Limb (tissue), 2 donors: Measurements from ENCODE around the gene ERAS.
"Not testable (repeated sequence)": the region's sequence is repeated elsewhere in the genome, so short reads cannot be mapped to it uniquely, and the experiment has no call there.

Experiments used
- DNase-seq, 2 donors: peaks; one replicate each; pipeline ENCODE4 v3.0.0-alpha.2; 2016; ENCODE audit errors: extremely low spot score in 2 of 2

Gene ERAS

DNA sequence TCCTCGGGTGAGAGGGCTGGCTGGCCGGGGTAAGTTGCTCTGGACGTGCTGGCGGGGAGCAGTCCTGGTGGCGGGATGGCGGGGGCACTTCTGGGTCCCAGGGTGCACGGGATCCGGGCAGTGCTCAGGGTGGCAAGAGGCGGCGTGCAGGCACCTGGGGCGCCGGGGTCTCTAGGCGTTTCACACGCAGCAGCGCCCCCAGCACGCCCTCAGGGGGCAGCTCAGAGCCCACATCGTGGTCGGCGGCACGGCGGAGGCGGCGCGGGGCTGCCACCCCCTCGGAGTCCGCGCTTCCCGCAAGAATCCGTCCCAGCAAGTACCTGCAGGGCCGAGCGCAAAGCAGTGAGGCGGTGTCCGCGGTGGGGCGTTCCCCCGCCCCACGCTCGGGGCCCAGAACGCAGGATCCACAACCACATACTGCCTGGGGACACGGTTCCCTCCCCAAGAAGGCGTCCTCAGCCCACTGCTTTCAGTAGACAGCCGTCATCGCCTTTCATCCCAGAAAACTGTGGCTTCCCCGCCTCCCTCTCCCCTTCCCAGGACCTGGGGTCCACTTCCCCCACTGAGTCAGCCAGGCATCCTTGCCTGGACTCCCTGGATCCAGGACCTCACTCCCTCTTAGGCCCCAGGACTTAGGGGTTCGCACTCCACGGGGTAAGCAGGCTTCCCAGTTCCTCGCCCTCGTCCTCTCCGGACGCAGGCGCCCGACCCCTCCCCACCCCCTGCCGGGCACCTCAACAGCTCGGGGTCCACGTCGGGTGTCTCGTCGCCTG lies 5.0 kb downstream of the ERAS start:
- DNase-seq = no peak

DNA sequence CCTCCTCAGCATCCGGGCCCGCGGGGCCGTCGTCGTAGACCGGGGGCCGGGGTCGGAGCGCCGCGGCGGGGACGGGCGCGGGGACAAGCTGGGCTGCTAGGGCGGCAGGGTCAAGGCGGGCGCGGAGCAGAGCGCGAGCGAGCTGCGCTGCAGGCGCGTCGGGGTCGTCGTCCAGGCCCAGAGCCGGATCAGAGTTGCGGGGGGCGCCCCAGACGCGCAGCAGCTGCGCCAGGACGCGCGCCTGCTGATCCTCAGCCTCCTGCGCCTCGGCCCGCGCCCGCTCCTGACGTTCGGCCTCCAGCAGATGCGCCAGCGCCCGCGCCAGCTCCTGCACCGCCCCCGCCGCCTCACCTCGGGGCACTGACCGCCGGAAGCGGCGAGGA lies 5.6 kb downstream of the ERAS start:
- DNase-seq = no peak

DNA sequence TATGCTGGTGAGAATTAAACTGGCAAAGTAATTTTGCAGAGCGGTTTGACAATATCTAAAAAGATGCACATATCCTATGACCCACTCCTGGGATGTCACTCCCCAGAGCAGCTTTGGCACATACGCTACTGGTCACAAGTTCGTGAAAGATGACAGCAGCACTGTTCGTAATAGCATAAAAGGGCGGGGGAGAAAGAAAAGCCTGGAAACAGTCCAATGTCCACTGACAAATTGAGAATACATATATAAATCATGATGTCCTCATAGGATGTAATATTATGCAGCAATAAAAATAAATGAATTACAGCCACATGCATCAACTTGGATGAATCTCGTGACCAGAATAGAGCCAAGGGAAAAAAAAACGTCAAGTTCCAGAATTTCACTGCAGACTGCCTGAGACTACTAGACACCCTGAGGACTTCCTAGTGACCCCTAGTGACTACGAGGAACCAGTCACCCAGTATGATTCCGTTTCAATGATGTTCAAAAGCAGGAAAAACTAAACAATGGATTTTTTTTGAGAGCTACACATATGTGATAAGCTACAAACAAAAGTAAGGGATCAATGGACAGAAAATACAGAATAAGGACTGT lies 7.3 kb downstream of the ERAS start:
- no peak for DNase-seq

DNA sequence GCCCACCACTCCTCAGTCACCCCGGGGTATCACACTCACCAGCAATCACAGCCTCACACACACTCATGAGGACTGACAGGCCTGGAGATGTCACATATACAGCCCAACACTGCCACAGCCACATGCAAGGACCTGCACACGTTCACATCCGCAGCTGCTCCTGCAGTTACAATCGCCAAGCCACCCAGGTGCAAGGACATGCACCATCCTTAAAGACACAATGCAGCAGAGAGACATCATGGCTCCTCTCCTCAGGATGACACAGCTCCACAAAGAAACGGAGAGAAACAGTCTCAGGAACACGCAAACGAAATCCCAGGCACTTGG lies 8.0 kb downstream of the ERAS start:
- peak in 1 of 2 donors; percentile 27 for DNase-seq

DNA sequence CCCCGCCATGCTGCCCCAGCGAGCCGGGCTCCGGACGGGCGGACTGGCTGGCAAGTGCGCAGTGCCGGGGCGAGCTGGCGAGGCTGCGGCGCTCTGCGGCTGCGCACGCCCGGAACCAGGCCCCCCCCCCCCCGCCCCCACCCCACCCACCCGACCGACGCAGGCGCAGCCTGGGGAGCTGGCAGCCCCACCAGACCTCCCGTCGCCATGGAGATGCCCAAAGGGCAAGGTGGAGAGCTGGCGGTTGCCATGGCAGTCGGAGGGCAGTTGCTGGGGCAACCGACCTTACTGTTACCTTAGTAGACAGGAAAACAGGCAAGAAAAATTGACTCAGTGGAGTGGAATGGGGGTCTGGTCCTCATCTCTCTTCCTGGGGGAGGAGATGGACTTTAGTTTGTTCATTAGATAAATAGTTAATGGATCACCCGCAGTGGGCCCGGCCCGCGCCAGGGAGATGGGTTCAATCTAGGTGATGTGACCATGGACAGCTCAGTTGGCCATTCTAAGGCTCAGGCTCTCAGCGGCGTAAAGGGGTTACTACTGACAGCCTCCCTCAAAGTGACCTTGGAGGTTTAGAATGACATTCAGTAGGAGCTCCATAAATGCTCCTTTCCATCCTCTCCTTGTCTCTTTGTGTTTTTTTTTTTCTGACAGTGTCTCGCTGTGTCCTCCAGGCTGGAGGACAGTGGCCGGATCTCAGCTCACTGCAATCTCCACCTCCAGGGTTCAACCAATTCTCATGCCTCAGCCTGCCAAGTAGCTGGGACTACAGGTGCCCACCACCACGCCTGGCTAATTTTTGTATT lies 9.4 kb downstream of the ERAS start, which contains the start of gene PCSK1N:
PCSK1N (minus strand) TSS at position 87 of the 806 bp plus-strand sequence; CDS start at position 9, 78 bp downstream.
- DNase-seq = peak in 1 of 2 donors; percentile 65

DNA sequence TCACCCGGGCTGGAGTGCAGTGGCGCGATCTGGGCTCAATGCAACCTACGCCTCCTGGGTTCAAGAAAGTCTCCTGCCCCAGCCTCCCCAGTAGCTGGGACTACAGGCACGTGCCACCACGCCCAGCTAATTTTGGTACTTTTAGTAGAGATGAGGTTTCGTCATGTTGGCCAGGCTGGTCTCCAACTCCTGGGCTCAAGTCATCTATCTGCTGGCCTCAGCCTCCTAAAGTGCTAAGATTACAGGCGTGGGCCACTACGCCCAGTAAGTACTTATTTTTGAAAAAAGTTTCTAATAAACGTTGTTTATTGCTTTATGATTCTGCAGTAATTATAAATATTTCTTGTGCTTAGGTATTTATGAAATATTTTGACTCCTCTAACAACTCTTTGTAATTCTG lies 13.4 kb downstream of the ERAS start:
- no peak for DNase-seq

DNA sequence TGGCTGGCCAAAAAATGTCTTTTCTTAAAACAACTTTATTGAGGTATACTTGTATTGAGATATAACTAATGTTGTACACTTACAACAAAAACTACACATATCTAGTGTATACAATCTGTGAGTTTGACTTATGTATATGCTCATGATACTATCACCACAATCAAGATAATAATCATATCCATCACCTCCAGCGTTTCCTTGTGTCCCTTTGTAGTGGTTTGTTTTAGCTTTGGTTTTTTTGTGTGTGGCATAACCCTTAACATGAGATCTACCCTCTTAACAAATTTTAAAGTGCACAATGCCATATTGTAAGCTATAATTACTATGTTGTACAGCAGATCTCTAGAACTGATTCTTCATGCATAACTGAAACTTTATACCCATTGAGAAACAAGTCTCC lies 22.5 kb downstream of the ERAS start:
- no peak for DNase-seq

DNA sequence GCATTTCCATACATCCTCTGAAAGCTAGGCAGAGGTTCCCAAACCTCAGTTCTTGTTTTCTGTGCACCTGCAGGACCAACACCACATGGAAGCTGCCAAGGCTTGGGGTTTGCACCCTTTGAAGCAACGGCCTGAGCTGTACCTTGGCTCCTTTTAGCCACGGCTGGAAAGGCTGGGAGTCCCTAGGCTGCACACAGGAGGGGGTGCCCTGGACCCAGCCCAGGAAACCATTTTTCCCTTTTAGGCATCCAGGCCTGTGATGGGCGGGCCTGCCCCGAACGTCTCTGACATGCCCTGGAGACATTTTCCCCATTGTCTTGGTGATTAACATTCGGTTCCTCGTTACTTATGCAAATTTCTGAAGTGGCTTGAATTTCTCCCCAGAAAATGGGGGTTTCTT lies 26.5 kb downstream of the ERAS start:
- DNase-seq = no peak

DNA sequence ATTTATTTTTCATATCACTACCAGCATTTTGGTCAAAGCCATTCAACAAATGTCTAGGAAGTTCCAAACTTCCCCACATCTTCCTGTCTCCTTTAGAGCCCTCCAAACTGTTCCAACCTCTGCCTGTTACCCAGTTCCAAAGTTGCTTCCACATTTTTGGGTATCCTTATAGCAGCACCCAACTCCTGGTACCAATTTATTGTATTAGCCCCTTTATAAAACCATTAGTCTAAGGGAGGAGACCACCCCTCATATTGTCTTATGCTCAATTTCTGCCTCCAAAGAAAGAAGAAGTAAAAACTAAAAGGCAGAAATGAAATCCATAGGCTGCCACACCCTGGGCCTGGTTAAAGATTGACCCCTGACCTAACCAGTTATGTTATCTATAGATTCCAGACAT lies 27.2 kb downstream of the ERAS start:
- not testable (repeated sequence) for DNase-seq

DNA sequence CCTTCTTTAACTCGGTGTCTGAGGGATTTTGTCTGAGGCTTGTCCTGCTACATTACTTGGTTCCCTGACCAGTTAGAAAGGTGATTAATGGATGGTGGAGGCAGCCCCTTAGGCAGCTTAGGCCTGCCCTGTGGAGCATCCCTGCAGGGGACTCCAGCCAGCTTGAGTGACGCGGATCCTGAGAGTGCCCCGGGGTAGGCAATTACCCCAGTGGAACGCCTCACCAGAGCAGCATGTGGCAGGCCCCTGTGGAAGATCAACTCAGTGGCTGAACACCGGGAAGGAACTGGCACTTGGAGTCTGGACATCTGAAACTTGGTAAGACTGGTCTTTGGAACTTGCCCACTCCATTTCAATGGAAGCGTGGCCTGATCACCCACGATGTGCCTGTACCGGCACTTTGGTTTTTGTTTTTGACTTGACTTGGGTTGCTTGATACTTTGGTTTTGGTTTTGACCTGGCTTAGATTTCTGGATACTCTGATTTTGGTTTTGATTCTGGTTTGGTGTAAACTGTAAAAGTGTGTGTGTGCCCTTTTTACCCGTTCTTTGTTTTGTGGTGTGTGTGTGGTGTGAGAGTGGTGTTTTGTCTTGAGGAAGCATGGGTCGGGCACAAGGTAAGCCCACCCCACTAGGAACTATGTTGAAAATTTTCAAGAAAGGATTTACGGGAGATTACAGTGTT lies 27.9 kb downstream of the ERAS start:
- DNase-seq = not testable (repeated sequence)

DNA sequence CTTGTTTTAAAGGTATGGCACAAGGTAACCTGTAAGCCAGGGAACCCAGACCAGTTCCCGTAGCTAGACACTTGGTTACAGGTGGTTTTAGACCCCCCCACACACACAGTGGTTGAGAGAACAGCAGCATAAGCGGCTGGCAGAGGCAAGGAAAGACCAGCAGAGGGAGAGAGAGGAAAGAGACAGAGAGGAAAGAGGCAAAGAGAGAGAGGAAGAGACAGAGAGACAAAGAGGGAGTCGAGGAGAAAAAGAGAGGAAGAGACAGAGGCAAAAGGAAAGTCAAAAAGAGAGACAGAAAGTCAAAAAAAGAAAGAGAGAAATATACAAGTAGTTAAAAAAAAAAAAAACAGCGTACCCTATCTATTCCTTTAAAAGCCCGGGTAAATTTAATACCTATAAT lies 28.6 kb downstream of the ERAS start:
- no peak for DNase-seq

DNA sequence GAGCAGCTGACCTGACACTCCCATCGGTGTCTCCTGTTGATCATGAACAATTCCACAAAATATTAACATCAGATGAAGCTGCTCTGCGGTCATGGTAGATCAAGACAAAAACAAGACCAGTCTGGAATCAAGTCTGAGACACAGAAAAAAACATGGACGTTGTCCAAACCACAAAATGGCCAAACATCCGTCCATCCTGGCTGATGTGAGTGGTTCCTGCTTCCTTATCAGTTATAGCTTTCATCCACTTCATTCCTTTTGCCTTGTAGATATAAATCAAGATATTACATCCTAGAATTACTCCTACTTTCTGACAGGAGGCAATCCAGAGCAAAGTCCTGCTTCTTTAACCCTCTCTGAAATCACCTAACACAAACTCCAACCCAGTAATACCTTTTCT lies 37.9 kb downstream of the ERAS start:
- DNase-seq = no peak

DNA sequence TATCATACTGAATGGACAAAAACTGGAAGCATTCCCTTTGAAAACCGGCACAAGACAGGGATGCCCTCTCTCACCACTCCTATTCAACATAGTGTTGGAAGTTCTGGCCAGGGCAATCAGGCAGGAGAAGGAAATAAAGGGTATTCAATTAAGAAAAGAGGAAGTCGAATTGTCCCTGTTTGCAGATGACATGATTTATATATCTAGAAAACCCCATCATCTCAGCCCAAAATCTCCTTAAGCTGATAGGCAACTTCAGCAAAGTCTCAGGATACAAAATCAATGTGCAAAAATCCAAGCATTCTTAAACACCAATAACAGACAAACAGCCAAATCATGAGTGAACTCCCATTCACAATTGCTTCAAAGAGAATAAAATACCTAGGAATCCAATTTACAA lies 45.7 kb downstream of the ERAS start:
- DNase-seq = not testable (repeated sequence)

DNA sequence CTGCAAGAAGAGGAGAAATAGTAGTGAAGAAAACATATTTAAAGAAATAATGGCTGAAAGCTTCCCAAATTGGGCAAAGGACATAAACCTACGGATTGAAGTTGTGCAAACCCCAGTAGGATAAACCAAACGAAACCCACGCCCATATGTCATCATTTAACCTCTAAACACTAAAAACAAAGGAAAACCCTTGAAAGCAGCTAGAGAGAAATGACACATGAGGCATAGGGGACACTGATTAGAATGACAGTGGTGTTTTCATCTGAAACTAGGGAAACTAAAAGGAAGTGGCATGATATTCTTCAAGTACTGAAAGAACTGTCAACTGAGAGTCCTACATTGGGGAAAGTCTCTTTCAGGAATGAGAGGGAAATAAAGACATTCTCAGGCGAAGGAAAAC lies 50.6 kb downstream of the ERAS start:
- not testable (repeated sequence) for DNase-seq
